GM12878 (cell line): ENCODE data around the gene CCDC71L.

Experiments used
- CTCF ChIP-seq, 3 experiments: IDR thresholded peaks in 2 of 3; conservative IDR thresholded peaks in 1 of 3; 2 replicates each; pipeline ENCODE4 v1.5.1; 2011; ENCODE audit warnings: low read depth in 3 of 3, low read length in 3 of 3, mild to moderate bottlenecking in 3 of 3, control low read depth in 2 of 3, moderate library complexity in 2 of 3, inconsistent platforms in 1 of 3, mixed read lengths in 1 of 3; ENCODE audit not compliant: control insufficient read depth in 2 of 3, insufficient read depth in 1 of 3; ENCODE audit errors: extremely low read depth in 1 of 3
- E4F1 ChIP-seq: fragments of 450-650 bp; IDR thresholded peaks from 2 replicates; pipeline ENCODE4 v1.6.1; 2018; ENCODE audit warnings: borderline replicate concordance, mild to moderate bottlenecking; ENCODE audit not compliant: partially characterized antibody
- EGR1 ChIP-seq, 2 experiments: IDR thresholded peaks; 1 replicate in 1 of 2; 2 replicates in 1 of 2; pipeline ENCODE4 v1.6.1; 2011 to 2012; ENCODE audit warnings: low read depth in 2 of 2, low read length in 2 of 2, borderline replicate concordance in 1 of 2, mild to moderate bottlenecking in 1 of 2, moderate library complexity in 1 of 2
- POLR2AphosphoS5 ChIP-seq: IDR thresholded peaks from 2 replicates; pipeline ENCODE4 v1.6.1; 2011; ENCODE audit warnings: mild to moderate bottlenecking, low read length, inconsistent platforms
- RCOR1 ChIP-seq: conservative IDR thresholded peaks from 2 replicates; pipeline ENCODE4 v1.6.1; 2012; ENCODE audit warnings: low read depth, low read length, improper control_type of control experiment
- RFX5 ChIP-seq: IDR thresholded peaks from 2 replicates; pipeline ENCODE4 v1.6.1; 2011; ENCODE audit warnings: low read depth, low read length, improper control_type of control experiment
- SIN3A ChIP-seq: IDR thresholded peaks from 2 replicates; pipeline ENCODE4 v1.6.1; 2012; ENCODE audit warnings: low read depth, low read length, improper control_type of control experiment
- TCF12 ChIP-seq: IDR thresholded peaks from 2 replicates; pipeline ENCODE4 v1.6.1; 2011; ENCODE audit warnings: low read depth, mild to moderate bottlenecking, low read length
- ZNF274 ChIP-seq: IDR thresholded peaks from one replicate; pipeline ENCODE4 v1.8.0; 2011; ENCODE audit not compliant: insufficient read length, insufficient read depth

GRCh38 chr7:106659963-106660861 is 746 bp downstream of the CCDC71L start:
- TF ChIP-seq ZNF274 (no peak), SIN3A (no peak), EGR1 (IDR thresholded peaks at IDR 0.05; ENCODE audit: borderline replicate concordance in 1 of 2, low read depth in 2 of 2, low read length in 2 of 2) (peak in 1 of 2 experiments; percentile 34; a peak in 1 of 3 replicates), RFX5 (0 out of 2 replicates have a peak, but pooled peaks have one; percentile 10), CTCF (IDR thresholded peaks at IDR 0.05 in 2 of 3, conservative IDR thresholded peaks at IDR 0.05 in 1 of 3; ENCODE audit: control insufficient read depth in 2 of 3, extremely low read depth in 1 of 3, insufficient read depth in 1 of 3, low read depth in 3 of 3, low read length in 3 of 3) (peak; percentile 78 to 94 (median 89)), E4F1 (no peak), RCOR1 (no peak), POLR2AphosphoS5 (peak; percentile 28; the same call in 1 of the 2 replicates), TCF12 (no peak)
